Pancreas (tissue), 10 donors: ENCODE measurements around the gene NECTIN2. TPM values are rescaled to one million over a fixed set of nuclear protein-coding genes. Genes with fewer than 3 reads are reported as not detected.
"Not testable (repeated sequence)": the region's sequence is repeated elsewhere in the genome, so short reads cannot be mapped to it uniquely, and the experiment has no call there.

Experiments used
- ATAC-seq, 4 donors: fragments of 200-7000 bp; cut with Tn5 transposase; one replicate each; pipeline versions ENCODE4 v1.8.0 to v1.9.1; 2020; ENCODE audit warnings: mild to moderate bottlenecking in 4 of 4, moderate library complexity in 4 of 4
- DNase-seq, 6 donors: peaks; one replicate each; pipeline ENCODE4 v3.0.0-alpha.2; 2020
- FAIRE-seq: peaks from 2 replicates; lab custom pipeline; 2012; peaks lifted over from hg19 to GRCh38; lab: Jason Lieb, UNC
- H3K27ac ChIP-seq, 4 donors: fragments of 200-600 bp; sonication (generic); 1 replicate in 3 of 4; 2 replicates in 1 of 4; pipeline versions ENCODE4 v1.5.0 to v1.8.0; 2020
- H3K27me3 ChIP-seq, 4 donors: fragments of 200-600 bp; one replicate each; pipeline ENCODE4 v1.8.0; 2021
- H3K36me3 ChIP-seq, 3 donors: fragments of 200-600 bp; sonication (generic) in 1 of 3; one replicate each; pipeline versions ENCODE4 v1.5.0 to v1.8.0; 2020 to 2021
- H3K4me1 ChIP-seq, 3 donors: fragments of 200-600 bp; one replicate each; pipeline ENCODE4 v1.8.0; 2021
- H3K4me3 ChIP-seq, 4 donors: fragments of 200-600 bp; sonication (generic) in 2 of 4; one replicate each; pipeline versions ENCODE4 v1.5.0 to v1.8.0; 2020 to 2021
- H3K9me3 ChIP-seq, 4 donors: fragments of 200-600 bp; one replicate each; pipeline ENCODE4 v1.8.0; 2021
- WGBS, 2 donors: extraction: QIAGEN DNeasy Blood & Tissue Kit; methylation state at CpG; one replicate each; pipeline ENCODE4 v1.1.7; 2013; 5-methylcytosine and 5-hydroxymethylcytosine counted together
- intact Hi-C, 3 donors: fragments of 100-400 bp; cut with DNase I; formaldehyde crosslinking; loops; one replicate each; pipeline versions ENCODE4 v1.11.1 to v1.14.2; 2022
- polyA plus RNA-seq, 2 donors: library from polyadenylated mRNA; stranded (reverse); fragments of 200-250 nt; gene quantifications; one replicate each; pipeline ENCODE4 v1.2.3, GENCODE V29; 2013
- total RNA-seq, 6 donors: library from RNA; stranded (reverse); fragmentation: NEBNext Ultra II Directional in 4 of 6; extraction: Animal tissue kit (Norgen Biotek cat#: 25700) in 4 of 6; gene quantifications; one replicate each; pipeline versions ENCODE4 v1.2.1 to v1.2.4, GENCODE V29; 2021 to 2023
- TF ChIP-seq, protein P1 (sequence below), 4 donors: fragments of 200-600 bp; sonication (generic) in 3 of 4; IDR thresholded peaks; one replicate each; pipeline versions ENCODE4 v1.5.0 to v1.8.0; 2021; ENCODE audit warnings: antibody characterized with exemption in 4 of 4
- donor health status: healthy with polysubstance abuse.
- donor health status: DM: no; HTN: no; CAD: no; lungs with moderate emphysema.
- donor health status: DM: no; HTN: no; CAD: no.
- donor health status: control.
- donor health status: control.
- donor health status: Bipolar disorder and iron deficiency.
- donor health status: DM: yes; HTN: yes; CAD: no.
- donor health status: DM: no; HTN: no; CAD: no.
- donor health status: DM: no; HTN: no; CAD: no.
- donor health status: DM: yes; HTN: yes; CAD: no.

The NECTIN2 gene
- total and polyA plus RNA-seq, 8 donors: 26.7 to 101 (median 52.7) TPM

DNA sequence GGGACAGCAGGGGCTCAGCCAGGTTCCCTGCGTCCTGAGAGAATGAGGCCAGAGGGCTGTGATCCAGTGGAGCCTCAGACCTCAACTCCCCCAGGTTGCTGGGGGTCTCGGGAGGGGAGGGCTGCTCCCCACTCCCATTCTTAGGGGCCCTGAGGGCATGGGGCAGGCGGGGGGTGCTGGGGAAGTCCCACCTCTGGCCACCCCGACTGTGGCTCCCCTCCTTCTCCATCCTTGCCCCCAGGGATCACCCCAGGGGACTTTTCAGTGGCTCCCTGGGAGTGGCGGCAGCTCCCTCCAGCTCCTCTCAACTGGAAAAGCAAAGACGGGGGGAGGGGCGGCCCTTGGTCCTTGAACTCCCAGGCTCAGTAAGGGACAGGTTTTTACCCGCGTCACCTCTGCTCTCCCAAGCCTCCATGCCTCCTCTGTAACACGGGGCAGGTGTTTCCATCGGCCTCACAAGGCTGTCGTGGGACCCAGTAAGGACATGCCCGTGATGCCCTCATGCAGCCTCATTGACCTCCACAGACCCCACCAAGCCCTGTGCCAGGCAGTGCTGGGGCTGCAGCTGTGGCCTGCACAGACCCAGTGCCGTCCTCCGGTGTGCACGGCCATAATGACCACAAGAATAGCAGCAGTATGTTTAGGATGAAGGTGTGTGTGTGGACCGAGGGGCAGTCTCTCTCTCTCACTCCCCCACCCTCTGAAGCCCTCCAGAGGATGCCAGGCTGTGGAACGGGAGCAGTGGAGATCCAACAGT is 33.4 kb downstream of the NECTIN2 start:
- H3K4me1 ChIP-seq: no peaks in the 10 kb centered on the region
- peaks cover 0 to 9% (median 0%) of the 10 kb centered on the region in 3 donors for H3K36me3 ChIP-seq
- no peak overlapping the region for H3K27ac ChIP-seq
- 79 to 80% methylated on average over 17 to 18 of the region's 18 CpGs for WGBS, 2 donors
- TF ChIP-seq, protein P1, sequence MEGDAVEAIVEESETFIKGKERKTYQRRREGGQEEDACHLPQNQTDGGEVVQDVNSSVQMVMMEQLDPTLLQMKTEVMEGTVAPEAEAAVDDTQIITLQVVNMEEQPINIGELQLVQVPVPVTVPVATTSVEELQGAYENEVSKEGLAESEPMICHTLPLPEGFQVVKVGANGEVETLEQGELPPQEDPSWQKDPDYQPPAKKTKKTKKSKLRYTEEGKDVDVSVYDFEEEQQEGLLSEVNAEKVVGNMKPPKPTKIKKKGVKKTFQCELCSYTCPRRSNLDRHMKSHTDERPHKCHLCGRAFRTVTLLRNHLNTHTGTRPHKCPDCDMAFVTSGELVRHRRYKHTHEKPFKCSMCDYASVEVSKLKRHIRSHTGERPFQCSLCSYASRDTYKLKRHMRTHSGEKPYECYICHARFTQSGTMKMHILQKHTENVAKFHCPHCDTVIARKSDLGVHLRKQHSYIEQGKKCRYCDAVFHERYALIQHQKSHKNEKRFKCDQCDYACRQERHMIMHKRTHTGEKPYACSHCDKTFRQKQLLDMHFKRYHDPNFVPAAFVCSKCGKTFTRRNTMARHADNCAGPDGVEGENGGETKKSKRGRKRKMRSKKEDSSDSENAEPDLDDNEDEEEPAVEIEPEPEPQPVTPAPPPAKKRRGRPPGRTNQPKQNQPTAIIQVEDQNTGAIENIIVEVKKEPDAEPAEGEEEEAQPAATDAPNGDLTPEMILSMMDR (IDR thresholded peaks at IDR 0.05): no peak
- DNase-seq (peak in 1 of 6 donors; percentile 58), ATAC-seq (no peak), FAIRE-seq (no peak)
- intact Hi-C loops: no loop called here
- no peaks in the 10 kb centered on the region for H3K9me3 ChIP-seq
- H3K4me3 ChIP-seq: no peak overlapping the region
- H3K27me3 ChIP-seq: no peaks in the 10 kb centered on the region

DNA sequence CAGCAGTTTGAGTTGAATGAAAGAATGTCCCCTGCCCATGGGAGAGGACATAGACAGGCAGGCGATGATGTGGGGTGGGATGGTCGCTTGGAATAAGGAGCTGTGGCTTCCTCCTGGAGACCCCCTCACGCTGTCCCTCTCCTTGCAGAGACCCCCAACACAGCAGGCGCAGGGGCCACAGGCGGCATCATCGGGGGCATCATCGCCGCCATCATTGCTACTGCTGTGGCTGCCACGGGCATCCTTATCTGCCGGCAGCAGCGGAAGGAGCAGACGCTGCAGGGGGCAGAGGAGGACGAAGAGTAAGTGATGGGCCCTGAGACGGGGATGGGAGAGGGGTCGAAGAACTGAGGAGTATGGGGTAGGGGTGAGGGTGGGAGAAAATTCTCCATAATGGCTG is 36.0 kb downstream of the NECTIN2 start:
- Histone ChIP-seq H3K27ac (no peak overlapping the region), H3K36me3 (peaks cover 0 to 7% (median 0%) of the 10 kb centered on the region in 3 donors), H3K9me3 (no peaks in the 10 kb centered on the region), H3K4me3 (no peak overlapping the region), H3K27me3 (no peaks in the 10 kb centered on the region), H3K4me1 (no peaks in the 10 kb centered on the region)
- TF ChIP-seq, protein P1 (IDR thresholded peaks at IDR 0.05): no peak
- no peak for ATAC-seq
- DNase-seq: peak in 1 of 6 donors; percentile 24
- 86 to 91% methylated on average over 15 of the region's 15 CpGs for WGBS, 2 donors
- intact Hi-C loops: no loop called here
- no peak for FAIRE-seq

DNA sequence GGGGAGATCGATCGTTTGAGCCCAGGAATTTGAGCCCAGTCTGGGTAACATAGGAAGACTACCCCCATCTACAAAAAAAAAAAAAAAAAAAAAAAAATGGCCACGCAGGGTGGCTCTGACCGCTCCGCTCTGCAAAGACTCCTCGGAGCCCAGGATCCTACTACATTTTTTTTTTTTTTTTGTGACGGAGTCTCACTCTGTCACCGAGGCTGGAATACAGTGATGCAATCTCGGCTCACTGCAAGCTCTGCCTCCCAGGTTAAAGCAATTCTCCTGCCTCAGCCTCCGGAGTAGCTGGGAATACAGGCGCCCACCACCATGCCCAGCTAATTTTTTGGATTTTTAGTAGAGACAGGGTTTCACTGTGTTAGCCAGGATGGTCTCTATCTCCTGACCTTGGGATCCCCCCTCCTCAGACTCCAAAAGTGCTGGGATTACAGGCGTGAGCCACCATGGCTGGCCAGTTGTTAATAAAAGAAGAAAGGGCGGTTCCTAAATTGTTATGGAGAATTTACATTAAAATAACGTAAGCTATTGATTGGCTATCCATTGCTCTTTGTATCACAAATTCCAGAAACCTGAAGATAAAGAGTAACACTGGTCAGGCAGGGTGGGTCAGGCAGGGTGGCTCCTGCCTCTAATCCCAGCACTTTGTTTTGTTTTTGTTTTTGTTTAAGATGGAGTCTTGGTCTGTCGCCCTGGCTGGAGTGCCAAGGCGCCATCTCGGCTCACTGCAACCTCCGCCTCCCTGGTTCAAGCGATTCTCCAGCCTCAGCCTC is 36.7 kb downstream of the NECTIN2 start:
- FAIRE-seq, H3K27ac ChIP-seq, intact Hi-C loops, H3K36me3 ChIP-seq, H3K27me3 ChIP-seq, H3K4me1 ChIP-seq, H3K4me3 ChIP-seq, ATAC-seq, H3K9me3 ChIP-seq: not testable (repeated sequence)
- 93 to 96% methylated on average over 19 of the region's 19 CpGs for WGBS, 2 donors
- DNase-seq: peak in 1 of 6 donors; percentile 3

DNA sequence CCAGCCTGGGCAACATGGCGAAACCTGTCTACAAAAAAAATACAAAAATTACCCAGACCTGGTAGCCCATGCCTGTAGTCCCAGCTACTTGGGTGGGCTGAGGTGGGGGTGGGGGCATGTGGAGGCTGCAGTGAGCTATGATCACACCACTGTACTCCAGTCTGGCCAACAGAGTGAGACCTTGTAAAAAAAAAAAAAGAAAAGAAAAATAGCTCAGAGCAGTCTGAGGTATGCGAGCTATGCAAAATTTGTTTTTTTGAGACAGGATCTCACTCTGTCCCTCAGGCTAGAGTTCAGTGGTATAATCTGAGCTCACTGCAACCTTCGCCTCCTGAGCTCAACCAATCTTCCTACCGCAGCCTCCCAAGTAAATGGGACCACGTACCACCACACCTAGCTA is 37.8 kb downstream of the NECTIN2 start:
- H3K4me3 ChIP-seq: no peak overlapping the region
- DNase-seq (no peak), FAIRE-seq (no peak), ATAC-seq (no peak)
- no peaks in the 10 kb centered on the region for H3K9me3 ChIP-seq
- peaks cover 0 to 10% (median 0%) of the 10 kb centered on the region in 3 donors for H3K36me3 ChIP-seq
- 94% methylated on average over 5 of the region's 5 CpGs for WGBS, 2 donors
- TF ChIP-seq, protein P1 (IDR thresholded peaks at IDR 0.05): no peak
- intact Hi-C loops: no loop called here
- H3K27me3 ChIP-seq: no peaks in the 10 kb centered on the region
- no peaks in the 10 kb centered on the region for H3K4me1 ChIP-seq
- H3K27ac ChIP-seq: no peak overlapping the region

DNA sequence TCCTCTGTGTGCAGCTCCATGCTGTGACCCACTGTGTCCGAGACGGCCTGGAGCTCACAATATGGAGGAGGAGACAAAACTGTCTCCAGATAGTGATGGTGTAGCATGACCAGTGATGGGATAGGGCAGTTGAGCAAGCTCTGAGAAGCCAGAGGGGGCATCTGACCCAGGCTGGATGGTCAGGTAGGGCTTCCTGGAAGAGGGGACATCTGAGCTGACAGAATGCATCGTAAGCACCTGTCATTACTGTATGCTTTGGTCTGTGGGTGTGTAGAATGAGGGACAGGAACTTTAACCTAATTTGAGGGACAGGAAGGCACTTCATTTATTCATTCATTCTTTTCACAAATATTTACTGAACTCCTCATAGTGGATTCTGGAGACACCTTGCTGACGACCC is 38.5 kb downstream of the NECTIN2 start:
- no peak overlapping the region for H3K27ac ChIP-seq
- no peaks in the 10 kb centered on the region for H3K27me3 ChIP-seq
- WGBS, 2 donors: 93 to 94% methylated on average over 4 of the region's 4 CpGs
- peaks cover 0 to 10% (median 0%) of the 10 kb centered on the region in 3 donors for H3K36me3 ChIP-seq
- no peak for FAIRE-seq
- peaks cover under 1 to 1% (median 1%) of the 10 kb centered on the region in 3 donors for H3K4me1 ChIP-seq
- no peak for ATAC-seq
- DNase-seq: peak in 1 of 6 donors; percentile 10
- no peak overlapping the region for H3K4me3 ChIP-seq
- no peaks in the 10 kb centered on the region for H3K9me3 ChIP-seq
- intact Hi-C loops: no loop called here
- TF ChIP-seq, protein P1 (IDR thresholded peaks at IDR 0.05): no peak
